ENCODE measurements around the gene B4GAT1. TPM values are rescaled to one million over a fixed set of nuclear protein-coding genes. Genes with fewer than 3 reads are reported as not detected.

The B4GAT1 gene
- total RNA-seq, 1 donor = 25.0 TPM

DNA sequence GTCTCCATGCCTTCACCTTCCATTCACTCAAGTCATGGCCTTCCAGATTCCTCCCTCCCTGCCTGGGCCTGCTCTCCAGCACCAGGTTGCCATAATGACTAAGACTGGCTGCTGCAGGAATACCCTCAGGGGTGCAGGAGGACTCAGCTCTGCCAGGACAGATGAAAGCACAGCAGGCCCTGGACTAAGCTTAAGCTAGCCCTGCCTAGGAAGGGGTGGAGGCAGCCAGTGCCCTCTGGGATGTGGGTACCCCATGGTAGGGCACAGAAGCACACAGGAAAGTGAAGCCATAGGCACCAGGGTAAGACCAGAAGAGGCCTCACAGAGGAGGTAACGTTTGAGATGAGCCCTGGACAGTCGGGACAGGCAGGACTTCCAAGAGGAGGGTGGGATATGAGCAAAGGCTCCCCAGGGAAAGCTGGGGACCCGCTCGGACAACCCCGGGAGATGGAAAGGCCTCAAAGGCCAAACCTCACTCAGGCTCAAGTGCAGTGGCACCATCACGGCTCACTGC, 8.2 kb downstream of the B4GAT1 start:
- TF ChIP-seq, protein P1, sequence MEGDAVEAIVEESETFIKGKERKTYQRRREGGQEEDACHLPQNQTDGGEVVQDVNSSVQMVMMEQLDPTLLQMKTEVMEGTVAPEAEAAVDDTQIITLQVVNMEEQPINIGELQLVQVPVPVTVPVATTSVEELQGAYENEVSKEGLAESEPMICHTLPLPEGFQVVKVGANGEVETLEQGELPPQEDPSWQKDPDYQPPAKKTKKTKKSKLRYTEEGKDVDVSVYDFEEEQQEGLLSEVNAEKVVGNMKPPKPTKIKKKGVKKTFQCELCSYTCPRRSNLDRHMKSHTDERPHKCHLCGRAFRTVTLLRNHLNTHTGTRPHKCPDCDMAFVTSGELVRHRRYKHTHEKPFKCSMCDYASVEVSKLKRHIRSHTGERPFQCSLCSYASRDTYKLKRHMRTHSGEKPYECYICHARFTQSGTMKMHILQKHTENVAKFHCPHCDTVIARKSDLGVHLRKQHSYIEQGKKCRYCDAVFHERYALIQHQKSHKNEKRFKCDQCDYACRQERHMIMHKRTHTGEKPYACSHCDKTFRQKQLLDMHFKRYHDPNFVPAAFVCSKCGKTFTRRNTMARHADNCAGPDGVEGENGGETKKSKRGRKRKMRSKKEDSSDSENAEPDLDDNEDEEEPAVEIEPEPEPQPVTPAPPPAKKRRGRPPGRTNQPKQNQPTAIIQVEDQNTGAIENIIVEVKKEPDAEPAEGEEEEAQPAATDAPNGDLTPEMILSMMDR (IDR thresholded peaks at IDR 0.05; ENCODE audit: insufficient read depth, low read depth, low read length) = no peak
- no peak for DNase-seq (ENCODE audit: low read depth)
- H3K4me3 ChIP-seq (ENCODE audit: low read depth, low read length) = no peak overlapping the region

DNA sequence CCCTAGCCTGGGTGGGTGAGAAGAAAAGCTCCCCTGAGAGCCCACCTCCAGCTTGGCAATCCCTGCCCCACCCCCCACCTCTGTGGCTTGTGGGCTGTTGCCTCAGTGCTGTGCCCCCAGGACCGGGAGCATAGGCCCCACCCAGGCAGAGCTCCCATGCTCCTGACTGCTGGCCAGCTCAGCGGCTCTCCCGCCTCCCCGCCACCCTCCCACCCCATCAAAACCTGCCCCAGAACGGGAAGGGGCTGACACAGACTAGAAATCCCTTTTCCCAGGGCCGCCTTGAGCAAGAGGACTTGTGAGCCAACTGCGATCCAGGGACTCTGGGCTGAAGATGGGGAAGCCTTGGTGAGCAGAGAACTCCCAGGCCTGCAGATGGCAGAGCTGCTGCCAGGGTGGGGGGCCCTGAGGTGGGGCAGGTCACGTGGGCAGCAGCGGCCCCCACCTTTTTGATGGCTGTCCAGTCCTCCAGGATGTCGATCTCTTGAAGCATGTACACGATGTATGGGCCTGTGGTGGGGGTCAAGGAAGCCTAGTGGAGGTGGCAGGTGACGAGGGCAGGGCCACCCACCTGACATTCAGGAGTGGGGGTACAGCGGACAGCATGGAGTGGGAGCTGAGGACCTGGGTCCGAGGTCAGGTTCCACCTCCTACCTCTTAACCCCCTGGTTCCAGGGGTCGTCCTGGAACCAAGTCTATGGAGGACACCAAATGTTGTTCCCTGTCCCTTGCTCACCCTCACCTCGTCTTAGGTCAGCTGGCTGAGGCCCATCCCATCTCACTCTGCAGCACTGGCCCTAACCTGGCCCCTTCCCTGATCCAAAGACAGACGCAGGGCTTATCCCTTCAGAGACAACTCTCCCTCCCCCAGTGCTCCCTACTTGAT, 8.9 kb downstream of the B4GAT1 start:
- no peak for DNase-seq (ENCODE audit: low read depth)
- H3K4me3 ChIP-seq (ENCODE audit: low read depth, low read length) = no peak overlapping the region
- TF ChIP-seq, protein P1 (IDR thresholded peaks at IDR 0.05; ENCODE audit: insufficient read depth, low read depth, low read length) = no peak

DNA sequence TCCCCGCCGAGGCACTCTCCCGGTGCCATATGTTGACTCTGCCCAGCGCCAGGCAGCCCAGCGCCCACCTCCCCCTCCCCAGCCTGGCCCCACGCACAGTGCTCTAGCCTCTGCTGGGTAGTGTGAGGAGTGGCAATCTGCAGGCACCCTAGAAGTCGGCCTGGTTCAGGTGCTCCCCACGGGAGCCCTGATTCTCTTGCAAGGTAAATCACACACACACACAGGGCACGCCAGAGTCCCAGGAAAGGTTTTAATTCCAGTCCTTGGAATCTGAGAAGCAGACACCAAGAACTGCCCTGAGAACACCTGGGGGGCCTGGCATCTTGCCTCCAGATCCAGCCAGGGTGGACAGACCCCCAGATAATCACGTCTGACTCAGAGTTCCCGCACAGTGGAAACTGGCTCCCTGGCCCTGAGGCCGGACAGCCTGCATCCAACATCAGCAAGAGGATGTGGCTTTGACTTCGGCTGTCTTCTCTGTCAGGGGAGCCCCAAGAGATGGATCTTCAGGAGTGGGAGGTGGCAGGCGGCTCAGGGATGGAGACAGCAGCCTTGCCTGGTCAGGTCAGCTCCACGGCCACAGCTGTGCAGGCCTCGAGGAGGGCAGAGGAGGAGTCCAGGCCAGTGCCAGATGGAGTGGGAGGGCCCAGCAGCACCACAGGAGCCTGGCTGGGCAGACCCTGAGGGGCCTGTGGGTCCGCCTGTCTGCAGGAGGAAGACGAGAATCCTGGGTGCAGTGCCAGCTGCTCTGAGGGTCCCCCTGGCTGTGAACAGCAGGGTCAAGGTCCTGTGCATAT, 10.1 kb downstream of the B4GAT1 start:
- H3K4me3 ChIP-seq (ENCODE audit: low read depth, low read length) = no peak overlapping the region
- no peak for DNase-seq (ENCODE audit: low read depth)
- TF ChIP-seq, protein P1 (IDR thresholded peaks at IDR 0.05; ENCODE audit: insufficient read depth, low read depth, low read length) = no peak

DNA sequence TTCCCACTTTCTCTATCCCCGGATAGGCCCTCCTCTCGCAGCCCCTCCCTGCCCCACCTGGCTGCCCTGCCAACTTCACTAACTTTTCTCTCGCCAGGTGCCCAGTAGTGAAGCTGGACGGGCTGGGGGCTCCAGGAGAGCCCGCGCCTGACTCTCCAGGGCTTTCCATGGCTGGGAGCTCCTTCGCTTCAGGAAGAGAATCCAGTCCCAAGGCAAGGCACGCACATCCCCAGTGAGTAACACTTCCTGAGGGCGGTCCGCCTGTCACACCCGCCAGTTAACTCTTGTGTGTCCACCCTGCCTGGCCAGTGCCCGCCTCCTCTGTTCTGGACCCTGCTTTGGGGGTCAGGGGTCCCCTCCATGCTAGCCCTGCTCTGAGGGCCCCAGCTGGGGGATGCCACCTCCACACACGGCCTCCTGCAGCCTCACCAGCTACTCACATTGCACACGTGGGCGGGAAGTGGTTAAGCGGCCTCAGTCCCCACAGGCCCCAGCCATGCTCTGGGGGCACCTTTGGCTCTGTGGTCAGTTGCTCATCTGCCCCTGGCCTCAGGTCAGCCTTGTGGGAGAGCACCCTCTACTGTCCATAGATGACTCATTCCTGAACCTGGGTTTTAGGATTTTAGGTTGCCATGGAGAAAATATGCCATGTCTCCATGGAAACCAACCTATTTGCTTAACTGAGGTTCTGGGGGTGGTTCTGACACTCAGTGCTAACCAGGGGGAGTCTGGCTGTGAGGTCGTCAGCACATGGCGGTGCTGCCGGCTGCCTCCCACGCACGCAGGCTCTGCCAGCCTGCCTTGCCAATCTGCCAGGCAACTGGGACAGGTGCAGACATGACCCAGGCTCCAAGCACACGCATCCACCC, 11.0 kb downstream of the B4GAT1 start, which contains the start of gene RIN1:
Gene RIN1, minus strand, starts transcription at position 201 of the 869 bp plus-strand sequence. Its CDS starts 32 bp downstream, at position 169.
- TF ChIP-seq, protein P1 (IDR thresholded peaks at IDR 0.05; ENCODE audit: insufficient read depth, low read depth, low read length) = peak; percentile 56
- H3K4me3 ChIP-seq (ENCODE audit: low read depth, low read length) = peak within 1 kb of the TSS; percentile 67
- DNase-seq (ENCODE audit: low read depth) = peak; percentile 97

DNA sequence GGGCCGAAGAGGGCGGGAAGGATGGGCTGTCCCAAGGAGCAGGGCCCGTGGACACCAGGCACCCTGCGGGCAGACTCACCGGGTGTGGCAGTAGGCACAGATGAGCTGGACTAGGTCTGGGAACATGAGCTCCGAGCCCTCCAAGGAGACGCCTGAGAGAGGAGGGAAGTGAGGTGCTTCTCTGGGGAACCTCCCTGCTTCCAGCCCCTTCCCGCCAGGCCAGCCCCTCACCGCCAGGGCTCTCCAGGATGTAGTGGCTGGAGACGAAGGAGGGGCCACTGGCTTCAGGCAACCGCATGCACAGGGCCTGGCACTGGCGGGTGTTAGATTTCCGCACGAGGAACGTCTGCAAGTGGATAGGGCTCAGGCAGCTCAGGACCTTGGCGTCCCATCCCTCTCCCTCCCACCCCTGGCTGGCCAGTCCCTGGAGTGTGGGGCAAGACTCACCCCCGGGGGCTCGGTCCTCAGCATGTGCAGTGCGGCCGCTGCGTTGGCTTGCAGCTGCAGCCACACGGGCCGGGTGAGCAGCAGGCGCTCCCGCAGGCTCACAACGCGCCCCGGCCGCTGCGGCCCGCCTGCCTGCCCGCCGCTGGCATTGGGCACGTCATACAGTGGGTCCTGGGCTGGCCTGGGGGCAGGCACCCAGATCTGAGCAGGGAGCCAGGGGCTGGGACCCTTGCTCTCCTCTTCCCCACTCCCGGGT, 11.7 kb downstream of the B4GAT1 start:
- TF ChIP-seq, protein P1 (IDR thresholded peaks at IDR 0.05; ENCODE audit: insufficient read depth, low read depth, low read length) = peak; percentile 7
- DNase-seq (ENCODE audit: low read depth) = peak; percentile 72
- H3K4me3 ChIP-seq (ENCODE audit: low read depth, low read length) = peak overlapping the region; percentile 67

Data from fibroblast of villous mesenchyme (primary cell).